HCT116 (cell line): Measurements from ENCODE around the gene BORCS5. TPM values are rescaled to one million over a fixed set of nuclear protein-coding genes. Genes with fewer than 3 reads are reported as not detected.

Source experiments
- ATAC-seq: fragments of 200-7000 bp; cut with Tn5 transposase; 2 replicates; pipeline ENCODE4 v1.9.1; 2020; ENCODE audit warnings: mild to moderate bottlenecking, moderate library complexity
- BruUV-seq: library from RNA; stranded (reverse); fragments of 400-500 nt; replicated peaks from 2 replicates; lab custom pipeline; 2021; lab: Mats Ljungman, UMichigan
- CTCF ChIA-PET: fragments of 300-600 bp; sonication (Branson Sonifier 250); formaldehyde crosslinking; loops from one replicate; lab custom pipeline; 2021; ENCODE audit warnings: antibody characterized with exemption; lab: Charles Lee
- POLR2A ChIA-PET: fragments of 300-600, 350-600 bp; sonication (Branson Sonifier 250); formaldehyde crosslinking; loops from one replicate; lab custom pipeline; 2021; ENCODE audit warnings: antibody characterized with exemption; lab: Charles Lee
- RAD21 ChIA-PET, 2 experiments: fragments of 300-600 bp; sonication (Branson Sonifier 250); formaldehyde crosslinking; loops; one replicate each; lab custom pipeline; 2023; ENCODE audit warnings: low total read pairs in 2 of 2; ENCODE audit not compliant: uncharacterized antibody in 2 of 2, unreplicated experiment in 2 of 2, low non-redundant PET in 1 of 2; lab: Charles Lee
- DNase-seq: peaks from one replicate; pipeline ENCODE4 v3.0.0-alpha.2; 2010; ENCODE audit warnings: low read depth, low spot score
- H2AFZ ChIP-seq: fragments of 200-600 bp; shearing (Covaris generic), sonication (generic); 2 replicates; pipeline ENCODE4 v1.6.1; 2017; ENCODE audit warnings: low read depth, mixed run types, mixed read lengths, antibody characterized with exemption, low read length; ENCODE audit not compliant: poor library complexity, severe bottlenecking
- H3K27ac ChIP-seq: 2 replicates; pipeline ENCODE4 v1.5.1; 2012; ENCODE audit warnings: low read depth, low read length
- H3K27me3 ChIP-seq: fragments of 200-600 bp; sonication (generic); 2 replicates; pipeline ENCODE4 v1.6.1; 2016; ENCODE audit warnings: mixed run types, low read length, mixed read lengths; ENCODE audit not compliant: insufficient read depth
- H3K36me3 ChIP-seq, 2 experiments: fragments of 200-500 bp in 1 of 2; fragments of 200-600 bp in 1 of 2; sonication (Bioruptor generic) in 1 of 2; sonication (generic) in 1 of 2; 2 replicates each; pipeline versions ENCODE4 v1.5.1 to v1.6.1; 2014 to 2016; ENCODE audit warnings: low read length in 2 of 2, inconsistent platforms in 1 of 2, mixed read lengths in 1 of 2, mixed run types in 1 of 2; ENCODE audit not compliant: insufficient read depth in 2 of 2, control insufficient read depth in 1 of 2
- H3K4me1 ChIP-seq, 2 experiments: fragments of 200-600 bp in 1 of 2; sonication (generic) in 1 of 2; 2 replicates each; pipeline versions ENCODE4 v1.5.1 to v1.6.1; 2012 to 2017; ENCODE audit warnings: low read length in 2 of 2, inconsistent platforms in 1 of 2, mild to moderate bottlenecking in 1 of 2, mixed read lengths in 1 of 2, mixed run types in 1 of 2, moderate library complexity in 1 of 2; ENCODE audit not compliant: insufficient read depth in 2 of 2, control insufficient read depth in 1 of 2
- H3K4me2 ChIP-seq: fragments of 200-600 bp; sonication (generic); 2 replicates; pipeline ENCODE4 v1.6.1; 2017; ENCODE audit warnings: mixed run types, low read length, mixed read lengths
- H3K4me3 ChIP-seq, 2 experiments: fragments of 200-600 bp in 1 of 2; sonication (generic) in 1 of 2; replicated peaks in 1 of 2; 2 replicates each; pipeline ENCODE4 v1.5.1; 2011 to 2016; ENCODE audit warnings: low read length in 2 of 2, control low read depth in 1 of 2, low read depth in 1 of 2, mild to moderate bottlenecking in 1 of 2, mixed read lengths in 1 of 2, mixed run types in 1 of 2
- H3K79me2 ChIP-seq: fragments of 200-600 bp; sonication (generic); 2 replicates; pipeline ENCODE4 v1.6.1; 2017; ENCODE audit warnings: mild to moderate bottlenecking, mixed run types, low read length, moderate library complexity, mixed read lengths; ENCODE audit not compliant: insufficient read depth
- H3K9ac ChIP-seq: fragments of 200-600 bp; sonication (generic); 2 replicates; pipeline ENCODE4 v1.6.1; 2016; ENCODE audit warnings: low read length, mixed read lengths
- H3K9me2 ChIP-seq: fragments of 200-600 bp; sonication (generic), shearing (Covaris generic); 2 replicates; pipeline ENCODE4 v1.6.1; 2017; ENCODE audit warnings: mixed run types, mild to moderate bottlenecking, moderate library complexity; ENCODE audit not compliant: insufficient read depth
- H3K9me3 ChIP-seq, 2 experiments: fragments of 200-500 bp in 1 of 2; fragments of 200-600 bp in 1 of 2; sonication (Bioruptor generic) in 1 of 2; sonication (generic) in 1 of 2; 2 replicates each; pipeline ENCODE4 v1.6.1; 2014 to 2017; ENCODE audit warnings: low read length in 2 of 2, mixed read lengths in 2 of 2, inconsistent platforms in 1 of 2, low read depth in 1 of 2, mild to moderate bottlenecking in 1 of 2, mixed run types in 1 of 2, moderate library complexity in 1 of 2; ENCODE audit not compliant: control insufficient read depth in 1 of 2, insufficient read depth in 1 of 2
- H4K20me1 ChIP-seq: fragments of 200-600 bp; sonication (generic), shearing (Covaris generic); 2 replicates; pipeline ENCODE4 v1.6.1; 2017; ENCODE audit warnings: mixed run types, mild to moderate bottlenecking, moderate library complexity; ENCODE audit not compliant: insufficient read depth
- CBX3 ChIP-seq: IDR thresholded peaks from 2 replicates; pipeline ENCODE4 v1.6.1; 2012; ENCODE audit warnings: low read depth
- CEBPB ChIP-seq: IDR thresholded peaks from 2 replicates; pipeline ENCODE4 v1.6.1; 2012; ENCODE audit warnings: low read depth
- EGR1 ChIP-seq: IDR thresholded peaks from 2 replicates; pipeline ENCODE4 v1.6.1; 2012; ENCODE audit warnings: low read depth
- EZH2 ChIP-seq: fragments of 200-600 bp; sonication (generic); IDR thresholded peaks from 2 replicates; pipeline ENCODE4 v1.6.1; 2017; ENCODE audit warnings: antibody characterized with exemption, mixed run types
- EZH2phosphoT487 ChIP-seq: fragments of 200-600 bp; IDR thresholded peaks from 2 replicates; pipeline ENCODE4 v1.6.1; 2018; ENCODE audit warnings: antibody characterized with exemption, borderline replicate concordance
- FOSL1 ChIP-seq: IDR thresholded peaks from 2 replicates; pipeline ENCODE4 v1.6.1; 2012; ENCODE audit warnings: low read depth
- JUND ChIP-seq: IDR thresholded peaks from 2 replicates; pipeline ENCODE4 v1.6.1; 2012
- POLR2AphosphoS5 ChIP-seq: IDR thresholded peaks from 2 replicates; pipeline ENCODE4 v1.6.1; 2011; ENCODE audit warnings: mild to moderate bottlenecking, low read depth, low read length, moderate library complexity
- RAD21 ChIP-seq: IDR thresholded peaks from 2 replicates; pipeline ENCODE4 v1.6.1; 2012; ENCODE audit warnings: low read depth, mild to moderate bottlenecking
- SIN3A ChIP-seq: IDR thresholded peaks from 2 replicates; pipeline ENCODE4 v1.6.1; 2012; ENCODE audit warnings: low read depth
- SRF ChIP-seq: IDR thresholded peaks from 2 replicates; pipeline ENCODE4 v1.6.1; 2012; ENCODE audit warnings: low read depth
- TCF7L2 ChIP-seq: IDR thresholded peaks from 2 replicates; pipeline ENCODE4 v1.7.0; 2011; ENCODE audit warnings: borderline replicate concordance, inconsistent platforms; ENCODE audit not compliant: insufficient read depth, insufficient read length; ENCODE audit errors: extremely low read depth
- YY1 ChIP-seq: IDR thresholded peaks from 2 replicates; pipeline ENCODE4 v1.6.1; 2011; ENCODE audit warnings: low read length, low read depth, moderate library complexity, mild to moderate bottlenecking; ENCODE audit not compliant: insufficient replicate concordance; ENCODE audit errors: extremely low read depth
- ZFX ChIP-seq: fragments of 450-650 bp; IDR thresholded peaks from 2 replicates; pipeline ENCODE4 v1.6.1; 2017
- ZNF274 ChIP-seq: fragments of 200-500 bp; sonication (Bioruptor generic); IDR thresholded peaks from 2 replicates; pipeline ENCODE4 v1.6.1; 2014; ENCODE audit warnings: mild to moderate bottlenecking, low read depth, low read length, inconsistent platforms
- intact Hi-C: fragments of 100-400 bp; cut with micrococcal nuclease; formaldehyde crosslinking; loops from 2 replicates; pipeline ENCODE4 v1.10.0; 2022
- total RNA-seq: library from RNA; stranded (reverse); gene quantifications from one replicate; pipeline ENCODE4 v1.2.1, GENCODE V29; 2021; ENCODE audit not compliant: unreplicated experiment
- TF ChIP-seq, protein P1 (sequence below): IDR thresholded peaks from 2 replicates; pipeline ENCODE4 v1.6.1; 2011; ENCODE audit warnings: mild to moderate bottlenecking, low read length, moderate library complexity; ENCODE audit not compliant: insufficient replicate concordance; ENCODE audit errors: extremely low read depth
- TF ChIP-seq, protein P2 (sequence below): IDR thresholded peaks from 2 replicates; pipeline ENCODE4 v1.6.1; 2012
- TF ChIP-seq, protein P3 (sequence below): IDR thresholded peaks from 2 replicates; pipeline ENCODE4 v1.6.1; 2012
- TF ChIP-seq, protein P4 (sequence below): IDR thresholded peaks from 2 replicates; pipeline ENCODE4 v1.6.1; 2012; ENCODE audit warnings: low read depth

BORCS5 gene
- total RNA-seq, 1 experiment from 2014 or later, result 8.7 TPM

DNA sequence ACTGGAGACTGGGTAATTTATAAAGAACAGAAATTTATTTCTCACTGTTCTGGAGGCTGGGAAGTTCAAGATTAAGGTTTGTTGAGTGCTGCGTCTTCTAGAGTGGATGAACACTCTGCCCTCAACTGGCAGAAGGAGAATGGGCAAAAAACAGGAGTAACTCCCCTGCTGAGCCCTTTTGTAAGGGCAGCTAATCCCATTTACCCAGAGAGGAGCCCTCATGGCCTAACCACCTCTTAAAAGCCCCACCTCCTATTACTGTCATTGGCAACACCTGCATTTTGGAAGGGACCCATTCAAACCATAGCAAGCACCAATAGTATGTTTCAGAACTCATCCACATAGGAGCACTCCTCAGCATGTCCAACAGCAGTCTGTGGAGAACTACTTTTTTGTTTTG is 47.4 kb downstream of the BORCS5 start:
- intact Hi-C loops, result no loop called here
- H3K4me3 ChIP-seq, result no peak overlapping the region
- CTCF ChIA-PET, result no interaction called here

More for the DNA sequence above, 47.4 kb downstream of the BORCS5 start:
- Histone ChIP-seq H3K36me3 (no peaks in the 10 kb centered on the region), H3K4me2 (no peak overlapping the region), H3K4me1 (no peaks in the 10 kb centered on the region), H4K20me1 (no peaks in the 10 kb centered on the region), H3K27ac (no peak overlapping the region), H3K79me2 (no peaks in the 10 kb centered on the region), H3K9ac (no peak overlapping the region), H2AFZ (no peak overlapping the region), H3K9me3 (no peaks in the 10 kb centered on the region), H3K9me2 (no peaks in the 10 kb centered on the region), H3K27me3 (no peaks in the 10 kb centered on the region)
- BruUV-seq, result no TSS peak
- no peak for ATAC-seq
- no peak for DNase-seq
- TF ChIP-seq CEBPB (no peak), EGR1 (no peak), FOSL1 (no peak), SRF (no peak), ZFX (no peak), EZH2 (no peak), POLR2AphosphoS5 (no peak), EZH2phosphoT487 (no peak), TCF7L2 (no peak), ZNF274 (no peak), RAD21 (no peak), YY1 (no peak), JUND (no peak), SIN3A (no peak), CBX3 (no peak)
- TF ChIP-seq, protein P1, sequence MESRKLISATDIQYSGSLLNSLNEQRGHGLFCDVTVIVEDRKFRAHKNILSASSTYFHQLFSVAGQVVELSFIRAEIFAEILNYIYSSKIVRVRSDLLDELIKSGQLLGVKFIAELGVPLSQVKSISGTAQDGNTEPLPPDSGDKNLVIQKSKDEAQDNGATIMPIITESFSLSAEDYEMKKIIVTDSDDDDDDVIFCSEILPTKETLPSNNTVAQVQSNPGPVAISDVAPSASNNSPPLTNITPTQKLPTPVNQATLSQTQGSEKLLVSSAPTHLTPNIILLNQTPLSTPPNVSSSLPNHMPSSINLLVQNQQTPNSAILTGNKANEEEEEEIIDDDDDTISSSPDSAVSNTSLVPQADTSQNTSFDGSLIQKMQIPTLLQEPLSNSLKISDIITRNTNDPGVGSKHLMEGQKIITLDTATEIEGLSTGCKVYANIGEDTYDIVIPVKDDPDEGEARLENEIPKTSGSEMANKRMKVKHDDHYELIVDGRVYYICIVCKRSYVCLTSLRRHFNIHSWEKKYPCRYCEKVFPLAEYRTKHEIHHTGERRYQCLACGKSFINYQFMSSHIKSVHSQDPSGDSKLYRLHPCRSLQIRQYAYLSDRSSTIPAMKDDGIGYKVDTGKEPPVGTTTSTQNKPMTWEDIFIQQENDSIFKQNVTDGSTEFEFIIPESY, result no peak
- TF ChIP-seq, protein P2, sequence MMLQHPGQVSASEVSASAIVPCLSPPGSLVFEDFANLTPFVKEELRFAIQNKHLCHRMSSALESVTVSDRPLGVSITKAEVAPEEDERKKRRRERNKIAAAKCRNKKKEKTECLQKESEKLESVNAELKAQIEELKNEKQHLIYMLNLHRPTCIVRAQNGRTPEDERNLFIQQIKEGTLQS, result no peak
- TF ChIP-seq, protein P3, sequence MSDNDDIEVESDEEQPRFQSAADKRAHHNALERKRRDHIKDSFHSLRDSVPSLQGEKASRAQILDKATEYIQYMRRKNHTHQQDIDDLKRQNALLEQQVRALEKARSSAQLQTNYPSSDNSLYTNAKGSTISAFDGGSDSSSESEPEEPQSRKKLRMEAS, result no peak
- TF ChIP-seq, protein P4, sequence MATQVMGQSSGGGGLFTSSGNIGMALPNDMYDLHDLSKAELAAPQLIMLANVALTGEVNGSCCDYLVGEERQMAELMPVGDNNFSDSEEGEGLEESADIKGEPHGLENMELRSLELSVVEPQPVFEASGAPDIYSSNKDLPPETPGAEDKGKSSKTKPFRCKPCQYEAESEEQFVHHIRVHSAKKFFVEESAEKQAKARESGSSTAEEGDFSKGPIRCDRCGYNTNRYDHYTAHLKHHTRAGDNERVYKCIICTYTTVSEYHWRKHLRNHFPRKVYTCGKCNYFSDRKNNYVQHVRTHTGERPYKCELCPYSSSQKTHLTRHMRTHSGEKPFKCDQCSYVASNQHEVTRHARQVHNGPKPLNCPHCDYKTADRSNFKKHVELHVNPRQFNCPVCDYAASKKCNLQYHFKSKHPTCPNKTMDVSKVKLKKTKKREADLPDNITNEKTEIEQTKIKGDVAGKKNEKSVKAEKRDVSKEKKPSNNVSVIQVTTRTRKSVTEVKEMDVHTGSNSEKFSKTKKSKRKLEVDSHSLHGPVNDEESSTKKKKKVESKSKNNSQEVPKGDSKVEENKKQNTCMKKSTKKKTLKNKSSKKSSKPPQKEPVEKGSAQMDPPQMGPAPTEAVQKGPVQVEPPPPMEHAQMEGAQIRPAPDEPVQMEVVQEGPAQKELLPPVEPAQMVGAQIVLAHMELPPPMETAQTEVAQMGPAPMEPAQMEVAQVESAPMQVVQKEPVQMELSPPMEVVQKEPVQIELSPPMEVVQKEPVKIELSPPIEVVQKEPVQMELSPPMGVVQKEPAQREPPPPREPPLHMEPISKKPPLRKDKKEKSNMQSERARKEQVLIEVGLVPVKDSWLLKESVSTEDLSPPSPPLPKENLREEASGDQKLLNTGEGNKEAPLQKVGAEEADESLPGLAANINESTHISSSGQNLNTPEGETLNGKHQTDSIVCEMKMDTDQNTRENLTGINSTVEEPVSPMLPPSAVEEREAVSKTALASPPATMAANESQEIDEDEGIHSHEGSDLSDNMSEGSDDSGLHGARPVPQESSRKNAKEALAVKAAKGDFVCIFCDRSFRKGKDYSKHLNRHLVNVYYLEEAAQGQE, result no peak
- ChIA-PET POLR2A (no interaction called here), RAD21 (no interaction called here)
